NB4 (cell line): ENCODE measurements around the gene PAX2.

Experiments used
- DNase-seq: peaks from one replicate; pipeline ENCODE4 v3.0.0; 2010; ENCODE audit warnings: low read depth
- H3K4me3 ChIP-seq: one replicate; pipeline ENCODE4 v1.5.1; 2011; ENCODE audit warnings: mild to moderate bottlenecking, low read depth, low read length, moderate library complexity
- CTCF ChIP-seq: IDR thresholded peaks from one replicate; pipeline ENCODE4 v1.5.1; 2012; ENCODE audit warnings: low read depth, low read length
- MAX ChIP-seq: IDR thresholded peaks from 2 replicates; pipeline ENCODE4 v1.6.1; 2011; ENCODE audit warnings: low read depth, low read length
- MYC ChIP-seq: IDR thresholded peaks from 2 replicates; pipeline ENCODE4 v1.6.1; 2011; ENCODE audit warnings: low read depth, low read length
- POLR2A ChIP-seq: IDR thresholded peaks from 2 replicates; pipeline ENCODE4 v1.6.1; 2011; ENCODE audit warnings: mild to moderate bottlenecking; ENCODE audit not compliant: insufficient read length; ENCODE audit errors: extremely low read depth

PAX2 gene

GRCh38 chr10:100733329-100733728 is 12.1 kb upstream of the PAX2 start:
- no peak overlapping the region for H3K4me3 ChIP-seq
- DNase-seq, result no peak
- TF ChIP-seq MAX (no peak), CTCF (no peak), MYC (no peak), POLR2A (no peak)

GRCh38 chr10:100734295-100735086 is 10.9 kb upstream of the PAX2 start:
- TF ChIP-seq MAX (no peak), CTCF (no peak), MYC (no peak), POLR2A (no peak)
- DNase-seq, result no peak
- no peak overlapping the region for H3K4me3 ChIP-seq

- H3K4me3 ChIP-seq, result no peak overlapping the region
- no peak for DNase-seq
- no peak for TF ChIP-seq MAX
- no peak for TF ChIP-seq MYC
- no peak for TF ChIP-seq POLR2A
- TF ChIP-seq CTCF, result no peak
Measured at GRCh38 chr10:100735087-100735336, 10.4 kb upstream of the PAX2 start.

GRCh38 chr10:100735337-100736143 is 9.8 kb upstream of the PAX2 start:
- no peak for TF ChIP-seq MAX
- TF ChIP-seq MYC, result no peak
- no peak for TF ChIP-seq CTCF
- TF ChIP-seq POLR2A, result no peak
- DNase-seq, result no peak
- H3K4me3 ChIP-seq, result no peak overlapping the region

- no peak for DNase-seq
- TF ChIP-seq MYC (no peak), POLR2A (no peak), MAX (no peak), CTCF (no peak)
- H3K4me3 ChIP-seq, result no peak overlapping the region
Measured at GRCh38 chr10:100736144-100736808, 9.1 kb upstream of the PAX2 start.
